HG03159 (cell line): ENCODE results near the gene GABRQ.
"Not testable (repeated sequence)": the region's sequence is repeated elsewhere in the genome, so short reads cannot be mapped to it uniquely, and the experiment has no call there.

Source experiments
- ATAC-seq: cut with Tn5 transposase; IDR thresholded peaks from one replicate; pipeline ENCODE4 v1.9.1; 2021; ENCODE audit warnings: mild to moderate bottlenecking, moderate library complexity; ENCODE audit not compliant: unreplicated experiment

The GABRQ gene

GRCh38 chrX:152656890-152657289, 19.2 kb downstream of the GABRQ start:
- no peak for ATAC-seq

DNA sequence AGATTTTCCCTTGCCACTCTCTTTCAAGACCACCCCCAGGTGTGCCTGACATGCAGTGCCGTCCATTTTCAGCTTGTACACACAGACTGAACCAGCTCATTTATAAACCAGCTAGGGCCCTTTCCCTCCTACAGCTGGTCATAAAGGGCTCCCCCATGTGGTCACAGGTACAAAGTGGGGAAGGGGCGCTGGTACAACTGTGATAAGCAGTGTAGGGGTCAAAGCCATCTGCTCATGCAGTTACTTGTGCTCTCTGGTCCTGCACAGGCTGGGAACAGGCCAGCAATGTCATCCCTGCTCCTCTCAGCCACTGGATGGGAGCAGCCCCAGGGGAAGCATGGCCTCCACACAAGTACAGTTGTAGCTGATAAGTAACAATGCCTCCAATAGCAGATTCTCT, 20.6 kb downstream of the GABRQ start:
- ATAC-seq, result no peak

DNA sequence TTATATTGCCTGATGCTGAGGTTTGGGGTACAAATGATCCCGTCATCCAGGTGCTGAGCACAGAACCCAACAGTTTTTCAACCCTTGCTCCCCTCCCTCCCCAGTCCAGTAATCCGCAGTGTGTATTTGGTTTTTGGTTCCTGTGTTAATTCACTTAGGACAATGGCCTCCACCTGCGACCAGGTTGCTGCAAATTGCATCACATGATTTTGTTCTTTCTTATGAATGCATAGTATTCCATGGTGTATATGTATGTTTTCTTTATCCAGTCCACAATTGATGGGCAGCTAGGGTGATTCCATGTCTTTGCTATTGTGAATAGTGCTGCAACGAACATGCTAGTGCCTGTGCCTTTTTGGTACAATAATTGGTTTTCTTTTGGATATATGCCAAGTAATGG, 25.4 kb downstream of the GABRQ start:
- ATAC-seq, result no peak

- ATAC-seq, result no peak
Measured at GRCh38 chrX:152674135-152674534, 36.4 kb downstream of the GABRQ start.

- not testable (repeated sequence) for ATAC-seq
Measured at GRCh38 chrX:152674652-152675051, 37.0 kb downstream of the GABRQ start.

DNA sequence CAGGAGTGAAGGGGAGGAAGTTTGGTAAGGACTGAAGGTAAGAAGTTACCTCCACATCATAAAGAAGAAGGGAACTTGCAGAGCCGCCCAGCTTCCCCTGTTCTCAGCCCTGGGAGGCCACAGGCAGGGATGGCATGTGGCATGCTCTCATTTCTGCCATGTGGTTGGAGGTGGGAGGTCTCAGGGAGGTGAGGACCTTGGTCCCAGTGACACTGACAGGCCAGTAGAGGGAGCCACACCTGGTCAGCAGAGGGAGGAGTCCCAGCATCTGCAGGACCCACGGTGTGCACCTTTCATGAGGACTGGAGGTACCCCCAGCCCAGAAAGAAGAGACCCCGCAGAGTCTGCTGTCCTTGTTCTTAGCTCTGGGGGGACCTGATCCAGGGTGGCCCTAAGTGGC, 43.3 kb downstream of the GABRQ start:
- ATAC-seq, result peak; percentile 96

DNA sequence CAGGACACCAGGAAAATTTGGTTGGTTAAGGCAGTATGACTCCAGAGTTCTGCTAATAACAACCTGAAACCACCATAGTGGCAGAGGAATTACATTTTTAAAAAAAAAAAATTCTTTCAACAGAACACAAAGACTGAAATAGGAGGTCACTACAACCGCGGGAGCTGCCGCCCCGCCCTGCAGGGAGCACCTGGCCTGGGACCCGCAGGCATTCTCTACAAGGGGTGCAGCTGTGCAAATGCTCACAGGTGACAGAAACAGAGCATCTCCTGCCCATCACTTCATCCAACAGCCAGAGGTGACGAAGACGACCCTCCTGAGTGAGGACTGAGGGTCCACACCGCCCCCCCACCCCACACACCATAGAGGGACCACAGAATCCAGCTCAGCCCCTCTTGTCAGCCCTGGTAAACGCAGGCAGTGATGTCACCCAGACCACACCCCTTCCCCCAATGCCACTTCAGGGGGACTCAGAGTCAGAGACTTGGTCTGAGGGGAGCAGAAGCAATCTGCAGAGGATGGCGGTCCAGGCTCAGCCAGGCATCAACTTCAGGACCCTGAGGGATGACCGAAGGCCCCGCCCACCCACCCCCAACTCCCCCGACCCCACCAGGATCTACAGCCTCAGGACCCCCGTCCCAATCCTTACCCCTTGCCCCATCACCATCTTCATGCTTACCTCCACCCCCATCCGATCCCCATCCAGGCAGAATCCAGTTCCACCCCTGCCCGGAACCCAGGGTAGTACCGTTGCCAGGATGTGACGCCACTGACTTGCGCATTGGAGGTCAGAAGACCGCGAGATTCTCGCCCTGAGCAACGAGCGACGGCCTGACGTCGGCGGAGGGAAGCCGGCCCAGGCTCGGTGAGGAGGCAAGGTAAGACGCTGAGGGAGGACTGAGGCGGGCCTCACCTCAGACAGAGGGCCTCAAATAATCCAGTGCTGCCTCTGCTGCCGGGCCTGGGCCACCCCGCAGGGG, 60.5 kb downstream of the GABRQ start, which contains the start of gene MAGEA3:
Gene MAGEA3 (plus strand): TSS at position 843 of the 980 bp plus-strand sequence. CDS start 2,039 bp downstream, outside the sequence.
- not testable (repeated sequence) for ATAC-seq

DNA sequence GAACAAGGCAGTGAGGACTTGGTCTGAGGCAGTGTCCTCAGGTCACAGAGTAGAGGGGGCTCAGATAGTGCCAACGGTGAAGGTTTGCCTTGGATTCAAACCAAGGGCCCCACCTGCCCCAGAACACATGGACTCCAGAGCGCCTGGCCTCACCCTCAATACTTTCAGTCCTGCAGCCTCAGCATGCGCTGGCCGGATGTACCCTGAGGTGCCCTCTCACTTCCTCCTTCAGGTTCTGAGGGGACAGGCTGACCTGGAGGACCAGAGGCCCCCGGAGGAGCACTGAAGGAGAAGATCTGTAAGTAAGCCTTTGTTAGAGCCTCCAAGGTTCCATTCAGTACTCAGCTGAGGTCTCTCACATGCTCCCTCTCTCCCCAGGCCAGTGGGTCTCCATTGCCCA, 62.7 kb downstream of the GABRQ start:
- not testable (repeated sequence) for ATAC-seq

GRCh38 chrX:152706500-152706899, 68.8 kb downstream of the GABRQ start:
- not testable (repeated sequence) for ATAC-seq
